DMS53 treated with DMSO at 0.1 percent for 48 hours (cell line): ENCODE data around the gene SUN3.
"Not testable (repeated sequence)": the region's sequence is repeated elsewhere in the genome, so short reads cannot be mapped to it uniquely, and the experiment has no call there.

Experiments used
- DNase-seq: peaks from one replicate; lab custom pipeline; 2025; ENCODE audit not compliant: unreplicated experiment; lab: John Stamatoyannopoulos, UW

Gene SUN3

GRCh38 chr7:48033922-48034321 lies 5.0 kb upstream of the SUN3 start:
- DNase-seq: peak; percentile 78

- DNase-seq: no peak
Observed at GRCh38 chr7:48031111-48031510, 2.2 kb upstream of the SUN3 start.

GRCh38 chr7:48025624-48026023 lies 3.3 kb downstream of the SUN3 start:
- DNase-seq: peak; percentile 82

GRCh38 chr7:48017674-48018073 lies 11.2 kb downstream of the SUN3 start:
- no peak for DNase-seq

- DNase-seq: no peak
Observed at GRCh38 chr7:48016641-48017040, 12.3 kb downstream of the SUN3 start.

- no peak for DNase-seq
Observed at GRCh38 chr7:48011951-48012350, 17.0 kb downstream of the SUN3 start.

- DNase-seq: no peak
Observed at GRCh38 chr7:48011323-48011722, 17.6 kb downstream of the SUN3 start.

GRCh38 chr7:48009954-48010353 lies 19.0 kb downstream of the SUN3 start:
- no peak for DNase-seq

- no peak for DNase-seq
Observed at GRCh38 chr7:48009257-48009656, 19.6 kb downstream of the SUN3 start.

- DNase-seq: no peak
Observed at GRCh38 chr7:48006866-48007265, 22.0 kb downstream of the SUN3 start.

GRCh38 chr7:48004638-48005037 lies 24.3 kb downstream of the SUN3 start:
- no peak for DNase-seq

- DNase-seq: no peak
Observed at GRCh38 chr7:48004032-48004431, 24.9 kb downstream of the SUN3 start.

- not testable (repeated sequence) for DNase-seq
Observed at GRCh38 chr7:48000164-48000563, 28.7 kb downstream of the SUN3 start.

GRCh38 chr7:47999413-47999812 lies 29.5 kb downstream of the SUN3 start:
- DNase-seq: no peak

GRCh38 chr7:47992446-47992845 lies 36.5 kb downstream of the SUN3 start:
- no peak for DNase-seq

- DNase-seq: peak; percentile 93
Observed at GRCh38 chr7:47991741-47992311, 37.1 kb downstream of the SUN3 start.

GRCh38 chr7:47991270-47991669 lies 37.6 kb downstream of the SUN3 start:
- DNase-seq: no peak

- no peak for DNase-seq
Observed at GRCh38 chr7:47990592-47990991, 38.3 kb downstream of the SUN3 start.

- peak; percentile 50 for DNase-seq
Observed at GRCh38 chr7:47989607-47990400, 39.1 kb downstream of the SUN3 start.

- DNase-seq: no peak
Observed at GRCh38 chr7:47988496-47989386, 40.2 kb downstream of the SUN3 start.

GRCh38 chr7:47982610-47983009 lies 46.3 kb downstream of the SUN3 start:
- no peak for DNase-seq

GRCh38 chr7:47980648-47981047 lies 48.3 kb downstream of the SUN3 start:
- DNase-seq: not testable (repeated sequence)
